ENCODE data around the gene SUDS3.

DNA sequence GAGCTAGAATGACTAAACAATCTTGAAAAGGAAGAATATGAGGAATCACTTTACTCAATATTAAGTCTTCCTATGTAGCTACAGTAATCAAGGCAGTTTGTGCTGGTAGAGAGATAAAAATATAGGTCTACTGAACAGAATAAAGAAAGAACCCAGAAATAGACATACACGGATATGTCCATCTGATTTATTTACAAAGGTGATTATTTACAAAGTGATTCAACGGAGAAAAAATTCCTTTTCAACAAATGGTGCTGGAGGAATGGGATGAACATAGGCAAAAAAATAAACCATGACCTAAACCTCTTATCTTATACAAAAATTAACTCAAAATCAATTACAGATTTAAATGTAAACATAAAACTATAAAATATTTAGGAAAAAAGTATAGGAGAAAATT lies 40.2 kb upstream of the SUDS3 start:
- TF ChIP-seq CTCF (IDR thresholded peaks at IDR 0.05) (no peak), EZH2 (IDR thresholded peaks at IDR 0.05; ENCODE audit: borderline replicate concordance, insufficient read depth, low read depth, low read length, poor library complexity, severe bottlenecking) (no peak)
